HG03442 (cell line): ENCODE results near the gene GABRG3.

Experiments used
- ATAC-seq: cut with Tn5 transposase; IDR thresholded peaks from one replicate; pipeline ENCODE4 v1.9.1; 2021; ENCODE audit warnings: mild to moderate bottlenecking, moderate library complexity; ENCODE audit not compliant: unreplicated experiment

The GABRG3 gene

GRCh38 chr15:26970712-26971210 lies at the start of gene GABRG3:
GABRG3 (plus strand) TSS chr15:26971181.
- no peak for ATAC-seq

GRCh38 chr15:26921433-26921832 lies 49.5 kb upstream of the GABRG3 start:
- no peak for ATAC-seq

GRCh38 chr15:26926081-26926480 lies 44.9 kb upstream of the GABRG3 start:
- no peak for ATAC-seq

GRCh38 chr15:26928051-26928450 lies 42.9 kb upstream of the GABRG3 start:
- no peak for ATAC-seq

GRCh38 chr15:26929588-26929987 lies 41.4 kb upstream of the GABRG3 start:
- ATAC-seq, result no peak

GRCh38 chr15:26934848-26935247 lies 36.1 kb upstream of the GABRG3 start:
- ATAC-seq, result no peak

- ATAC-seq, result no peak
Measured at GRCh38 chr15:26935322-26935721, 35.7 kb upstream of the GABRG3 start.

GRCh38 chr15:26936502-26936901 lies 34.5 kb upstream of the GABRG3 start:
- no peak for ATAC-seq

- ATAC-seq, result no peak
Measured at GRCh38 chr15:26937134-26937533, 33.8 kb upstream of the GABRG3 start.

GRCh38 chr15:26939398-26939797 lies 31.6 kb upstream of the GABRG3 start:
- no peak for ATAC-seq

GRCh38 chr15:26941489-26941888 lies 29.5 kb upstream of the GABRG3 start:
- no peak for ATAC-seq

- ATAC-seq, result no peak
Measured at GRCh38 chr15:26943866-26944265, 27.1 kb upstream of the GABRG3 start.

- ATAC-seq, result no peak
Measured at GRCh38 chr15:26945046-26945445, 25.9 kb upstream of the GABRG3 start.

GRCh38 chr15:26950001-26950400 lies 21.0 kb upstream of the GABRG3 start:
- no peak for ATAC-seq

GRCh38 chr15:26954403-26954802 lies 16.6 kb upstream of the GABRG3 start:
- no peak for ATAC-seq

GRCh38 chr15:26967719-26968269 lies 3.2 kb upstream of the GABRG3 start:
- ATAC-seq, result no peak

- no peak for ATAC-seq
Measured at GRCh38 chr15:26968806-26969205, 2.2 kb upstream of the GABRG3 start.

GRCh38 chr15:26971271-26972018 lies 464 bp downstream of the GABRG3 start:
- no peak for ATAC-seq

GRCh38 chr15:26972636-26973035 lies 1.7 kb downstream of the GABRG3 start:
- ATAC-seq, result no peak

GRCh38 chr15:26974120-26974780 lies 3.3 kb downstream of the GABRG3 start:
- no peak for ATAC-seq

GRCh38 chr15:26981492-26981891 lies 10.5 kb downstream of the GABRG3 start:
- no peak for ATAC-seq

GRCh38 chr15:26983822-26984221 lies 12.8 kb downstream of the GABRG3 start:
- ATAC-seq, result no peak
